ENCODE results near the gene A1BG. TPM values are rescaled to one million over a fixed set of nuclear protein-coding genes. Genes with fewer than 3 reads are reported as not detected.

Gene A1BG
- total RNA-seq, 2 donors from 2014 or later, result 3.6 to 4.7 TPM

GRCh38 chr19:58395220-58395978 lies 42.1 kb upstream of the A1BG start, which contains the start of gene RNF225:
TSS of gene RNF225 (plus strand) at chr19:58395656. CDS start at chr19:58396090, 434 bp downstream.
- no peaks in the 10 kb centered on the region for H3K9me3 ChIP-seq
- TF ChIP-seq CTCF (IDR thresholded peaks at IDR 0.05), result no peak
- H3K27me3 ChIP-seq, result peaks cover 23% of the 10 kb centered on the region
- DNase-seq, result peak; percentile 66
- H3K4me1 ChIP-seq, result peaks cover 2% of the 10 kb centered on the region
- no peak within 1 kb of the TSS for H3K4me3 ChIP-seq
- intact Hi-C loops (cut with DNase I), result no loop called here
- no peak within 1 kb of the TSS for H3K27ac ChIP-seq
- peaks cover 17% of the 10 kb centered on the region for H3K36me3 ChIP-seq
- no peak within 1 kb of the TSS for H3K9ac ChIP-seq (ENCODE audit: low read depth in 2 of 2, low read length in 2 of 2)

- no peak for DNase-seq
- peaks cover 23% of the 10 kb centered on the region for H3K27me3 ChIP-seq
- intact Hi-C loops (cut with DNase I), result no loop called here
- TF ChIP-seq CTCF (IDR thresholded peaks at IDR 0.05), result no peak
- peaks cover 17% of the 10 kb centered on the region for H3K36me3 ChIP-seq
- no peak overlapping the region for H3K27ac ChIP-seq
- H3K9me3 ChIP-seq, result no peaks in the 10 kb centered on the region
- no peak overlapping the region for H3K4me3 ChIP-seq
- H3K9ac ChIP-seq (ENCODE audit: low read depth in 2 of 2, low read length in 2 of 2), result no peak overlapping the region
- no peaks in the 10 kb centered on the region for H3K4me1 ChIP-seq
Measured at GRCh38 chr19:58394821-58395219, 41.5 kb upstream of the A1BG start.

DNA sequence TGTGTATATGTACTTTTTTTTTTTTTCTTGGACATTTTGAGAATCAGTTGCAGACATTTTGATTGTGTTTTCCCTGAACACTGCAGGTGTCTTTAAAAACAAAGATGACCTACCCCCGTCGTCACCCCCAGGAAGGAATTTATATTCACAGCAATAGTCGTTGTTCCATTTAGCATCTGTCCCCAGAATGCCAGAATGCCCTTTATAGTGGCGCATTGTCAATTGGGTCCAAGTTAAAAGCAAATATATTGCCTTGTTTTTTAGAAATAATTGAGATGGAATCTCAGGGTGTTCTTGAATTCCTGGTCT lies 40.4 kb upstream of the A1BG start:
- H3K9me3 ChIP-seq, result no peaks in the 10 kb centered on the region
- H3K9ac ChIP-seq (ENCODE audit: low read depth in 2 of 2, low read length in 2 of 2), result no peak overlapping the region
- intact Hi-C loops (cut with DNase I), result no loop called here
- DNase-seq, result no peak
- peaks cover 17% of the 10 kb centered on the region for H3K36me3 ChIP-seq
- no peak overlapping the region for H3K27ac ChIP-seq
- no peaks in the 10 kb centered on the region for H3K4me1 ChIP-seq
- peaks cover 23% of the 10 kb centered on the region for H3K27me3 ChIP-seq
- no peak overlapping the region for H3K4me3 ChIP-seq
- no peak for TF ChIP-seq CTCF (IDR thresholded peaks at IDR 0.05)

DNA sequence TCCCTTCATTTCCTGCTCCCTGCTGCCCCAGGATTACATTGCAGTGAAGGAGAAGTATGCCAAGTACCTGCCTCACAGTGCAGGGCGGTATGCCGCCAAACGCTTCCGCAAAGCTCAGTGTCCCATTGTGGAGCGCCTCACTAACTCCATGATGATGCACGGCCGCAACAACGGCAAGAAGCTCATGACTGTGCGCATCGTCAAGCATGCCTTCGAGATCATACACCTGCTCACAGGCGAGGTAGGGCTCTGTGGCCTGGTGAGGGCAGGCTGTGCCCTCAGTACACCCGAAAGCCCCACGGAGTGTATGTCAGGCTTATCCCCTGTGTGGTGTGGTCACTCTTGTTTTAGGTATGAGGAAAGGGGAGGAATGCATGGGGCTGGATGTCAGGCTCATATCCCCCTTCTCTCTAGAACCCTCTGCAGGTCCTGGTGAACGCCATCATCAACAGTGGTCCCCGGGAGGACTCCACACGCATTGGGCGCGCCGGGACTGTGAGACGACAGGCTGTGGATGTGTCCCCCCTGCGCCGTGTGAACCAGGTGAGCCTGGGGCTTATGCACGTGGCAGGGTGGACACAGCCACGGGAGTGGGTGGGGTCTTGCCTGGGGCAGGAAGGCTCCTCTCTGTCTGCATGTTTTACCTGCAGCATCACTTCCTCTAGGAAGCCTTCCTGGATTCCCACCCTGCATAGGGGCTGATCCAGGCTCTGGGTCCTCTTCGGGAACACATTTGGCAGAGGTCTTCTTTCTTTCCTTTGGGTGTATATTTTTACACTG lies 39.8 kb upstream of the A1BG start:
- peaks cover 23% of the 10 kb centered on the region for H3K27me3 ChIP-seq
- DNase-seq, result no peak
- TF ChIP-seq CTCF (IDR thresholded peaks at IDR 0.05), result no peak
- H3K4me3 ChIP-seq, result no peak overlapping the region
- H3K9me3 ChIP-seq, result no peaks in the 10 kb centered on the region
- peaks cover 17% of the 10 kb centered on the region for H3K36me3 ChIP-seq
- H3K9ac ChIP-seq (ENCODE audit: low read depth in 2 of 2, low read length in 2 of 2), result no peak overlapping the region
- peaks cover under 1% of the 10 kb centered on the region for H3K4me1 ChIP-seq
- H3K27ac ChIP-seq, result no peak overlapping the region
- intact Hi-C loops (cut with DNase I), result no loop called here

GRCh38 chr19:58388175-58388526 lies 34.9 kb upstream of the A1BG start:
- intact Hi-C loops (cut with DNase I), result no loop called here
- H3K27me3 ChIP-seq, result no peaks in the 10 kb centered on the region
- H3K36me3 ChIP-seq, result peaks cover 11% of the 10 kb centered on the region
- peak overlapping the region; percentile 61 to 85 for H3K9ac ChIP-seq (ENCODE audit: low read depth in 2 of 2, low read length in 2 of 2)
- TF ChIP-seq CTCF (IDR thresholded peaks at IDR 0.05), result no peak
- H3K4me3 ChIP-seq, result peak overlapping the region; percentile 85
- H3K4me1 ChIP-seq, result peaks cover 6% of the 10 kb centered on the region
- no peak overlapping the region for H3K27ac ChIP-seq
- no peak for DNase-seq
- H3K9me3 ChIP-seq, result no peaks in the 10 kb centered on the region

All from colonic mucosa (tissue), 4 donors.